ENCODE results near the gene CTCF. TPM values are rescaled to one million over a fixed set of nuclear protein-coding genes. Genes with fewer than 3 reads are reported as not detected.

The CTCF gene
- total and polyA plus RNA-seq, 10 of the 15 experiments (the other 5 are each of a cell fraction or from before 2014, with no cell fraction given): 9.1 to 55.0 (median 41.8) TPM

DNA sequence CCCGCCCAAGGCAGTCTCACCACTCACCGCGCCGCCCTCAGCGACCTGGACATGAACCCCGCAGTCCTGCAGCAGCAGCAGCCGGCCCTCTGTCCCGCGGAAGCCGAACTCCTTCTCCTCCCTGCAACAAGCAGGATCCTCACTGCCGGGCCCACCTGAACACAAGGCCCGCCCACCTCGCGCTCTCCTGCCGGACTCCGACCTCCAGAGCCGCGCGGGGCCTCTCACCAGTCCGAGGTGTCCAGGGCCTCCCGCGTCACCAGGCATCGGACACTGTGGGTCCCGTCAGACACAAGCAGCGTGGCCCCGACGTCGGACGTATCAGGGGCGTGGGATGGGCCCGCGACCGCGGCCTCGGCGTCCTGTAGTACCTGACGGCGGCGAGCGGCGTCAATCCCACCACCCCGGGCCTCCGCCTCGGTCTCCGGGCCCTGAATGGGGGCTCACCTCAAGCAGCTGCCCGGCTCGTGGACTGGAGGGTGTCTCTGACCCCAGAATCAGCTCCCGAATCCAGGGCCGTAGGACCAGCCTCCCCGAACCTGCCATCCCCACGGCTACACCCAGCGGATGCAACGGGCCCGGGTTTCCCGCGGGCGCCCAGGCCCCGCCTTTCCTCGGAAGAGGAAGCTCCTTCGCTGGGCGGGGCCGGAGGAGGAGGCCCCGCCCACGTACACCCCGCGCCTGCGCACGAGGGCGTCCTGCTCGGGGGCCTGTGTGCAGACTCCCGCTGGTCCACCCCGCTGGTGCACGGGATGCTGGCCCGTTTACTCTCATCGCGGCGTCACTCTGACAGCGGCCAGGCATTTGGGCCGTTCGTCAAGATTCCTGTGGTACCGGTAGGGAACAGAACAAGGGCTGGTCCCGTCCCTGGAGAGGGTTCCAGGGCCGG, 97.6 kb downstream of the CTCF start, which contains the start of gene ACD (continued):
- TF ChIP-seq NBN (IDR thresholded peaks at IDR 0.05) (peak; percentile 70; the same call in 1 of the 2 replicates), E2F8 (IDR thresholded peaks at IDR 0.05; ENCODE audit: low read depth, partially characterized antibody) (peak; percentile 71), POLR2A (IDR thresholded peaks at IDR 0.05; ENCODE audit: low read depth, low read length) (peak; percentile 85), SRF (IDR thresholded peaks at IDR 0.05; ENCODE audit: low read depth in 2 of 2, low read length in 2 of 2) (peak in 1 of 2 experiments; percentile 42; a peak in 1 of 4 replicates), BCL11A (IDR thresholded peaks at IDR 0.05; ENCODE audit: low read depth, low read length) (no peak), POLR2AphosphoS5 (IDR thresholded peaks at IDR 0.05; ENCODE audit: low read length) (peak; percentile 60; the same call in 1 of the 2 replicates), POLR2AphosphoS2 (IDR thresholded peaks at IDR 0.05; ENCODE audit: low read depth, low read length) (0 out of 2 replicates have a peak, but pooled peaks have one; percentile 77), SMARCA5 (IDR thresholded peaks at IDR 0.05) (0 out of 2 replicates have a peak, but pooled peaks have one; percentile 84), TAF1 (IDR thresholded peaks at IDR 0.05; ENCODE audit: borderline replicate concordance, low read depth, low read length) (peak; percentile 33; the same call in 1 of the 2 replicates), E2F4 (IDR thresholded peaks at IDR 0.05; ENCODE audit: low read depth, low read length) (peak; percentile 83), ZNF24 (IDR thresholded peaks at IDR 0.05) (no peak), FOS (IDR thresholded peaks at IDR 0.05; ENCODE audit: borderline replicate concordance, extremely low read depth, insufficient read length) (no peak), RBBP5 (conservative IDR thresholded peaks at IDR 0.05) (no peak)
- TF ChIP-seq, protein P1, sequence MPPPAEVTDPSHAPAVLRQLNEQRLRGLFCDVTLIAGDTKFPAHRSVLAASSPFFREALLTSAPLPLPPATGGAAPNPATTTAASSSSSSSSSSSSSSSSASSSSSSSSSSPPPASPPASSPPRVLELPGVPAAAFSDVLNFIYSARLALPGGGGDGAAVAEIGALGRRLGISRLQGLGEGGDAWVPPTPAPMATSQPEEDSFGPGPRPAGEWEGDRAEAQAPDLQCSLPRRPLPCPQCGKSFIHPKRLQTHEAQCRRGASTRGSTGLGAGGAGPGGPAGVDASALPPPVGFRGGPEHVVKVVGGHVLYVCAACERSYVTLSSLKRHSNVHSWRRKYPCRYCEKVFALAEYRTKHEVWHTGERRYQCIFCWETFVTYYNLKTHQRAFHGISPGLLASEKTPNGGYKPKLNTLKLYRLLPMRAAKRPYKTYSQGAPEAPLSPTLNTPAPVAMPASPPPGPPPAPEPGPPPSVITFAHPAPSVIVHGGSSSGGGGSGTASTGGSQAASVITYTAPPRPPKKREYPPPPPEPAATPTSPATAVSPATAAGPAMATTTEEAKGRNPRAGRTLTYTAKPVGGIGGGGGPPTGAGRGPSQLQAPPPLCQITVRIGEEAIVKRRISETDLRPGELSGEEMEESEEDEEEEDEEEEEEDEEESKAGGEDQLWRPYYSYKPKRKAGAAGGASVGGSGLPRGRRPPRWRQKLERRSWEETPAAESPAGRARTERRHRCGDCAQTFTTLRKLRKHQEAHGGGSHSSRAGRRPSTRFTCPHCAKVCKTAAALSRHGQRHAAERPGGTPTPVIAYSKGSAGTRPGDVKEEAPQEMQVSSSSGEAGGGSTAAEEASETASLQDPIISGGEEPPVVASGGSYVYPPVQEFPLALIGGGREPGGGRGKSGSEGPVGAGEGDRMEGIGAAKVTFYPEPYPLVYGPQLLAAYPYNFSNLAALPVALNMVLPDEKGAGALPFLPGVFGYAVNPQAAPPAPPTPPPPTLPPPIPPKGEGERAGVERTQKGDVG (CRISPR knock-in tag; IDR thresholded peaks at IDR 0.05): no peak
- TF ChIP-seq, protein P2, sequence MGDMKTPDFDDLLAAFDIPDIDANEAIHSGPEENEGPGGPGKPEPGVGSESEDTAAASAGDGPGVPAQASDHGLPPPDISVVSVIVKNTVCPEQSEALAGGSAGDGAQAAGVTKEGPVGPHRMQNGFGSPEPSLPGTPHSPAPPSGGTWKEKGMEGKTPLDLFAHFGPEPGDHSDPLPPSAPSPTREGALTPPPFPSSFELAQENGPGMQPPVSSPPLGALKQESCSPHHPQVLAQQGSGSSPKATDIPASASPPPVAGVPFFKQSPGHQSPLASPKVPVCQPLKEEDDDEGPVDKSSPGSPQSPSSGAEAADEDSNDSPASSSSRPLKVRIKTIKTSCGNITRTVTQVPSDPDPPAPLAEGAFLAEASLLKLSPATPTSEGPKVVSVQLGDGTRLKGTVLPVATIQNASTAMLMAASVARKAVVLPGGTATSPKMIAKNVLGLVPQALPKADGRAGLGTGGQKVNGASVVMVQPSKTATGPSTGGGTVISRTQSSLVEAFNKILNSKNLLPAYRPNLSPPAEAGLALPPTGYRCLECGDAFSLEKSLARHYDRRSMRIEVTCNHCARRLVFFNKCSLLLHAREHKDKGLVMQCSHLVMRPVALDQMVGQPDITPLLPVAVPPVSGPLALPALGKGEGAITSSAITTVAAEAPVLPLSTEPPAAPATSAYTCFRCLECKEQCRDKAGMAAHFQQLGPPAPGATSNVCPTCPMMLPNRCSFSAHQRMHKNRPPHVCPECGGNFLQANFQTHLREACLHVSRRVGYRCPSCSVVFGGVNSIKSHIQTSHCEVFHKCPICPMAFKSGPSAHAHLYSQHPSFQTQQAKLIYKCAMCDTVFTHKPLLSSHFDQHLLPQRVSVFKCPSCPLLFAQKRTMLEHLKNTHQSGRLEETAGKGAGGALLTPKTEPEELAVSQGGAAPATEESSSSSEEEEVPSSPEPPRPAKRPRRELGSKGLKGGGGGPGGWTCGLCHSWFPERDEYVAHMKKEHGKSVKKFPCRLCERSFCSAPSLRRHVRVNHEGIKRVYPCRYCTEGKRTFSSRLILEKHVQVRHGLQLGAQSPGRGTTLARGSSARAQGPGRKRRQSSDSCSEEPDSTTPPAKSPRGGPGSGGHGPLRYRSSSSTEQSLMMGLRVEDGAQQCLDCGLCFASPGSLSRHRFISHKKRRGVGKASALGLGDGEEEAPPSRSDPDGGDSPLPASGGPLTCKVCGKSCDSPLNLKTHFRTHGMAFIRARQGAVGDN (IDR thresholded peaks at IDR 0.05): no peak; the same call in 1 of the 2 replicates
- TF ChIP-seq, protein P3, sequence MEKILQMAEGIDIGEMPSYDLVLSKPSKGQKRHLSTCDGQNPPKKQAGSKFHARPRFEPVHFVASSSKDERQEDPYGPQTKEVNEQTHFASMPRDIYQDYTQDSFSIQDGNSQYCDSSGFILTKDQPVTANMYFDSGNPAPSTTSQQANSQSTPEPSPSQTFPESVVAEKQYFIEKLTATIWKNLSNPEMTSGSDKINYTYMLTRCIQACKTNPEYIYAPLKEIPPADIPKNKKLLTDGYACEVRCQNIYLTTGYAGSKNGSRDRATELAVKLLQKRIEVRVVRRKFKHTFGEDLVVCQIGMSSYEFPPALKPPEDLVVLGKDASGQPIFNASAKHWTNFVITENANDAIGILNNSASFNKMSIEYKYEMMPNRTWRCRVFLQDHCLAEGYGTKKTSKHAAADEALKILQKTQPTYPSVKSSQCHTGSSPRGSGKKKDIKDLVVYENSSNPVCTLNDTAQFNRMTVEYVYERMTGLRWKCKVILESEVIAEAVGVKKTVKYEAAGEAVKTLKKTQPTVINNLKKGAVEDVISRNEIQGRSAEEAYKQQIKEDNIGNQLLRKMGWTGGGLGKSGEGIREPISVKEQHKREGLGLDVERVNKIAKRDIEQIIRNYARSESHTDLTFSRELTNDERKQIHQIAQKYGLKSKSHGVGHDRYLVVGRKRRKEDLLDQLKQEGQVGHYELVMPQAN (conservative IDR thresholded peaks at IDR 0.05): peak; percentile 75
